Sciatic nerve (tissue), 2 donors: ENCODE data around the gene OR2H1. TPM values are rescaled to one million over a fixed set of nuclear protein-coding genes. Genes with fewer than 3 reads are reported as not detected.

Source experiments
- ATAC-seq: fragments of 200-7000 bp; cut with Tn5 transposase; one replicate; pipeline ENCODE4 v1.9.1; 2020; ENCODE audit warnings: mild to moderate bottlenecking, moderate library complexity
- DNase-seq: peaks from one replicate; pipeline ENCODE4 v3.0.0-alpha.2; 2020; ENCODE audit warnings: low spot score
- intact Hi-C: fragments of 100-400 bp; cut with DNase I; formaldehyde crosslinking; loops from one replicate; pipeline ENCODE4 v1.14.2; 2022
- total RNA-seq: library from RNA; stranded (reverse); fragmentation: NEBNext Ultra II Directional; extraction: Animal tissue kit (Norgen Biotek cat#: 25700); gene quantifications from one replicate; pipeline ENCODE4 v1.2.1, GENCODE V29; 2021
- donor health status: DM: no; HTN: no; CAD: no.
- donor health status: DM: no; HTN: no; CAD: no.

OR2H1 gene
- total RNA-seq, 1 donor from 2014 or later, result not detected

GRCh38 chr6:29478740-29479139, 21.8 kb downstream of the OR2H1 start:
- intact Hi-C loops, result loop anchor here (2.0 kb wide), 1 partner anchor 60 kb away; no protein-coding TSS in a partner anchor
- DNase-seq, result no peak
- no peak for ATAC-seq

GRCh38 chr6:29479560-29479959, 22.6 kb downstream of the OR2H1 start:
- DNase-seq (no peak), ATAC-seq (no peak)
- intact Hi-C loops, result loop anchor here (2.0 kb wide), 1 partner anchor 61 kb away; no protein-coding TSS in a partner anchor

- intact Hi-C loops, result no loop called here
- DNase-seq (no peak), ATAC-seq (no peak)
These were observed 26.2 kb downstream of the OR2H1 start for GRCh38 chr6:29483186-29483585.

- DNase-seq (no peak), ATAC-seq (no peak)
- intact Hi-C loops, result no loop called here
These were observed 26.8 kb downstream of the OR2H1 start for GRCh38 chr6:29483735-29484134.

GRCh38 chr6:29486577-29486976, 29.6 kb downstream of the OR2H1 start:
- intact Hi-C loops, result no loop called here
- no peak for DNase-seq
- ATAC-seq, result no peak

- intact Hi-C loops, result no loop called here
- DNase-seq (no peak), ATAC-seq (no peak)
These were observed 30.2 kb downstream of the OR2H1 start for GRCh38 chr6:29487131-29487530.

- DNase-seq (no peak), ATAC-seq (no peak)
- intact Hi-C loops, result no loop called here
These were observed 30.7 kb downstream of the OR2H1 start, which contains the start of gene MAS1L for GRCh38 chr6:29487660-29488059. Gene MAS1L, minus strand, starts transcription at chr6:29487956. Its CDS starts 54 bp downstream, at chr6:29487902.

- intact Hi-C loops, result no loop called here
- DNase-seq (no peak), ATAC-seq (no peak)
These were observed 31.9 kb downstream of the OR2H1 start for GRCh38 chr6:29488874-29489273.

- intact Hi-C loops, result no loop called here
- DNase-seq, result no peak
- ATAC-seq, result no peak
These were observed 32.3 kb downstream of the OR2H1 start for GRCh38 chr6:29489286-29489685.

- ATAC-seq (no peak), DNase-seq (no peak)
- intact Hi-C loops, result no loop called here
These were observed 33.1 kb downstream of the OR2H1 start for GRCh38 chr6:29490055-29490454.

GRCh38 chr6:29490552-29490951, 33.6 kb downstream of the OR2H1 start:
- DNase-seq, result no peak
- intact Hi-C loops, result no loop called here
- no peak for ATAC-seq

- intact Hi-C loops, result no loop called here
- DNase-seq (no peak), ATAC-seq (no peak)
These were observed 34.6 kb downstream of the OR2H1 start for GRCh38 chr6:29491574-29491973.

- intact Hi-C loops, result no loop called here
- DNase-seq (no peak), ATAC-seq (no peak)
These were observed 36.3 kb downstream of the OR2H1 start for GRCh38 chr6:29493261-29493660.

GRCh38 chr6:29494131-29494530, 37.2 kb downstream of the OR2H1 start:
- ATAC-seq (no peak), DNase-seq (no peak)
- intact Hi-C loops, result no loop called here

GRCh38 chr6:29495571-29495970, 38.6 kb downstream of the OR2H1 start:
- DNase-seq, result no peak
- no peak for ATAC-seq
- intact Hi-C loops, result no loop called here

- DNase-seq (no peak), ATAC-seq (no peak)
- intact Hi-C loops, result no loop called here
These were observed 40.0 kb downstream of the OR2H1 start for GRCh38 chr6:29496961-29497360.

GRCh38 chr6:29499704-29500103, 42.7 kb downstream of the OR2H1 start:
- intact Hi-C loops, result no loop called here
- no peak for ATAC-seq
- DNase-seq, result no peak

GRCh38 chr6:29500594-29500993, 43.6 kb downstream of the OR2H1 start:
- DNase-seq (no peak), ATAC-seq (no peak)
- intact Hi-C loops, result no loop called here

- intact Hi-C loops, result no loop called here
- no peak for ATAC-seq
- no peak for DNase-seq
These were observed 44.2 kb downstream of the OR2H1 start for GRCh38 chr6:29501106-29501505.

- DNase-seq, result no peak
- ATAC-seq, result no peak
- intact Hi-C loops, result no loop called here
These were observed 45.2 kb downstream of the OR2H1 start for GRCh38 chr6:29502181-29502580.

GRCh38 chr6:29502597-29502996, 45.6 kb downstream of the OR2H1 start:
- ATAC-seq, result no peak
- intact Hi-C loops, result no loop called here

GRCh38 chr6:29504961-29505360, 48.0 kb downstream of the OR2H1 start:
- DNase-seq, result no peak
- no peak for ATAC-seq

More at GRCh38 chr6:29502597-29502996, 45.6 kb downstream of the OR2H1 start:
- no peak for DNase-seq

More at GRCh38 chr6:29504961-29505360, 48.0 kb downstream of the OR2H1 start:
- intact Hi-C loops, result no loop called here
